HepG2 (cell line): ENCODE measurements around the gene EGR1. TPM values are rescaled to one million over a fixed set of nuclear protein-coding genes. Genes with fewer than 3 reads are reported as not detected.
A peak's percentile ranks its signal among the peaks of the same experiment; 100 is the strongest.

ENCODE experiments used
- ATF7 ChIP-seq, 2 experiments: fragments of 450-650 bp in 1 of 2; sonication (generic) in 1 of 2; formaldehyde crosslinking in 1 of 2; IDR thresholded peaks; 2 replicates each; pipeline versions ENCODE4 v1.4.0 to v1.6.1; 2016 to 2020; ENCODE audit warnings: antibody characterized with exemption in 1 of 2, mild to moderate bottlenecking in 1 of 2, missing genetic modification reagents in 1 of 2
- CHD4 ChIP-seq: fragments of 200-600 bp; sonication (generic); IDR thresholded peaks from 2 replicates; pipeline ENCODE4 v1.7.0; 2017; ENCODE audit warnings: mild to moderate bottlenecking, low read length, borderline replicate concordance
- E2F2 ChIP-seq: sonication (generic); formaldehyde crosslinking; IDR thresholded peaks from 2 replicates; pipeline ENCODE4 v1.4.0; 2020; ENCODE audit warnings: missing genetic modification reagents, borderline replicate concordance
- MED1 ChIP-seq: sonication (generic); formaldehyde crosslinking; IDR thresholded peaks from 2 replicates; pipeline ENCODE4 v1.4.0; 2020; ENCODE audit warnings: missing genetic modification reagents
- MLX ChIP-seq: IDR thresholded peaks from 2 replicates; pipeline ENCODE4 v1.6.1; 2016
- STAG1 ChIP-seq: sonication (generic); formaldehyde crosslinking; IDR thresholded peaks from 2 replicates; pipeline ENCODE4 v1.4.0; 2020; ENCODE audit warnings: missing genetic modification reagents
- THAP7 ChIP-seq: sonication (generic); formaldehyde crosslinking; IDR thresholded peaks from 2 replicates; pipeline ENCODE4 v1.8.1; 2023; ENCODE audit warnings: mild to moderate bottlenecking, missing genetic modification reagents
- ZBTB38 ChIP-seq: sonication (generic); formaldehyde crosslinking; IDR thresholded peaks from 2 replicates; pipeline ENCODE4 v1.5.1; 2020; ENCODE audit warnings: mild to moderate bottlenecking, missing genetic modification reagents
- ZBTB43 ChIP-seq: sonication (generic); formaldehyde crosslinking; conservative IDR thresholded peaks from 2 replicates; pipeline ENCODE4 v1.4.0; 2020; ENCODE audit warnings: missing genetic modification reagents
- ZFP36L1 ChIP-seq: sonication (generic); formaldehyde crosslinking; IDR thresholded peaks from 2 replicates; pipeline ENCODE4 v1.8.0; 2022; ENCODE audit warnings: mild to moderate bottlenecking, missing genetic modification reagents, moderate library complexity
- ZNF275 ChIP-seq: sonication (generic); formaldehyde crosslinking; IDR thresholded peaks from 2 replicates; pipeline ENCODE4 v1.8.0; 2022; ENCODE audit warnings: missing genetic modification reagents, mild to moderate bottlenecking, inconsistent platforms, borderline replicate concordance
- ZNF430 ChIP-seq: sonication (generic); formaldehyde crosslinking; IDR thresholded peaks from 2 replicates; pipeline ENCODE4 v1.9.0; 2021; ENCODE audit warnings: mild to moderate bottlenecking, missing genetic modification reagents
- ZNF431 ChIP-seq: sonication (generic); formaldehyde crosslinking; IDR thresholded peaks from 2 replicates; pipeline ENCODE4 v1.9.0; 2022; ENCODE audit warnings: missing genetic modification reagents, low read depth, mild to moderate bottlenecking, borderline replicate concordance
- ZNF547 ChIP-seq: sonication (generic); formaldehyde crosslinking; IDR thresholded peaks from 2 replicates; pipeline ENCODE4 v1.5.1; 2020; ENCODE audit warnings: mild to moderate bottlenecking, missing genetic modification reagents
- ZNF678 ChIP-seq: sonication (generic); formaldehyde crosslinking; IDR thresholded peaks from 2 replicates; pipeline ENCODE4 v1.4.0; 2020; ENCODE audit warnings: mild to moderate bottlenecking, missing genetic modification reagents
- polyA plus RNA-seq, 8 experiments: library from polyadenylated mRNA; depleted of rRNA in 3 of 8; stranded (reverse) in 7 of 8; unstranded in 1 of 8; fragments of >200 nt; fragmentation: Illumina TruSeq in 4 of 8; extraction: Trizol in 4 of 8; gene quantifications; 2 replicates each; pipeline versions ENCODE4 v1.2.1 to v1.2.3, GENCODE V29; 2011 to 2016; ENCODE audit warnings: low read depth in 4 of 8, missing spikeins in 1 of 8, mixed read lengths in 1 of 8; ENCODE audit not compliant: insufficient read depth in 1 of 8
- total RNA-seq, 5 experiments: library from RNA; depleted of rRNA; stranded (reverse); fragments of >200 nt; fragmentation: Illumina TruSeq; extraction: Trizol; gene quantifications; 2 replicates each; pipeline ENCODE4 v1.2.3, GENCODE V29; 2016; ENCODE audit warnings: low read depth in 1 of 5
- TF ChIP-seq, protein P1 (sequence below): sonication (generic); formaldehyde crosslinking; IDR thresholded peaks from 2 replicates; pipeline ENCODE4 v1.8.0; 2022; ENCODE audit warnings: mild to moderate bottlenecking, missing genetic modification reagents; ENCODE audit not compliant: insufficient replicate concordance
- TF ChIP-seq, protein P2 (sequence below): sonication (generic); formaldehyde crosslinking; IDR thresholded peaks from 2 replicates; pipeline ENCODE4 v1.4.0; 2020; ENCODE audit warnings: missing genetic modification reagents
- TF ChIP-seq, protein P3 (sequence below): IDR thresholded peaks from 2 replicates; pipeline ENCODE4 v1.6.1; 2016; ENCODE audit warnings: low read depth

EGR1 gene
- total and polyA plus RNA-seq, 2 of the 13 experiments (the other 11 are each of a cell fraction or from before 2014, with no cell fraction given), result 4.1 to 4.5 TPM

- TF ChIP-seq, protein P1, sequence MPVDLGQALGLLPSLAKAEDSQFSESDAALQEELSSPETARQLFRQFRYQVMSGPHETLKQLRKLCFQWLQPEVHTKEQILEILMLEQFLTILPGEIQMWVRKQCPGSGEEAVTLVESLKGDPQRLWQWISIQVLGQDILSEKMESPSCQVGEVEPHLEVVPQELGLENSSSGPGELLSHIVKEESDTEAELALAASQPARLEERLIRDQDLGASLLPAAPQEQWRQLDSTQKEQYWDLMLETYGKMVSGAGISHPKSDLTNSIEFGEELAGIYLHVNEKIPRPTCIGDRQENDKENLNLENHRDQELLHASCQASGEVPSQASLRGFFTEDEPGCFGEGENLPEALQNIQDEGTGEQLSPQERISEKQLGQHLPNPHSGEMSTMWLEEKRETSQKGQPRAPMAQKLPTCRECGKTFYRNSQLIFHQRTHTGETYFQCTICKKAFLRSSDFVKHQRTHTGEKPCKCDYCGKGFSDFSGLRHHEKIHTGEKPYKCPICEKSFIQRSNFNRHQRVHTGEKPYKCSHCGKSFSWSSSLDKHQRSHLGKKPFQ, result no peak
- TF ChIP-seq THAP7 (CRISPR knock-in tag) (no peak), ZNF431 (CRISPR knock-in tag) (peak; percentile 49; the same call in 1 of the 2 replicates), CHD4 (no peak), E2F2 (CRISPR knock-in tag) (no peak), ZNF547 (CRISPR knock-in tag) (0 out of 2 replicates have a peak, but pooled peaks have one; percentile 33), ATF7 (IDR thresholded peaks at IDR 0.05) (no peak), ATF7 (CRISPR knock-in tag; IDR thresholded peaks at IDR 0.05) (no peak), ZFP36L1 (CRISPR knock-in tag) (no peak), ZBTB43 (CRISPR knock-in tag) (no peak), MED1 (CRISPR knock-in tag) (no peak), ZNF275 (CRISPR knock-in tag) (no peak), ZBTB38 (CRISPR knock-in tag) (0 out of 2 replicates have a peak, but pooled peaks have one; percentile 50), MLX (CRISPR knock-in tag) (no peak), STAG1 (peak; percentile 94), ZNF430 (0 out of 2 replicates have a peak, but pooled peaks have one; percentile 41), ZNF678 (no peak)
- TF ChIP-seq, protein P2, sequence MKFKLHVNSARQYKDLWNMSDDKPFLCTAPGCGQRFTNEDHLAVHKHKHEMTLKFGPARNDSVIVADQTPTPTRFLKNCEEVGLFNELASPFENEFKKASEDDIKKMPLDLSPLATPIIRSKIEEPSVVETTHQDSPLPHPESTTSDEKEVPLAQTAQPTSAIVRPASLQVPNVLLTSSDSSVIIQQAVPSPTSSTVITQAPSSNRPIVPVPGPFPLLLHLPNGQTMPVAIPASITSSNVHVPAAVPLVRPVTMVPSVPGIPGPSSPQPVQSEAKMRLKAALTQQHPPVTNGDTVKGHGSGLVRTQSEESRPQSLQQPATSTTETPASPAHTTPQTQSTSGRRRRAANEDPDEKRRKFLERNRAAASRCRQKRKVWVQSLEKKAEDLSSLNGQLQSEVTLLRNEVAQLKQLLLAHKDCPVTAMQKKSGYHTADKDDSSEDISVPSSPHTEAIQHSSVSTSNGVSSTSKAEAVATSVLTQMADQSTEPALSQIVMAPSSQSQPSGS (CRISPR knock-in tag), result no peak
- TF ChIP-seq, protein P3, sequence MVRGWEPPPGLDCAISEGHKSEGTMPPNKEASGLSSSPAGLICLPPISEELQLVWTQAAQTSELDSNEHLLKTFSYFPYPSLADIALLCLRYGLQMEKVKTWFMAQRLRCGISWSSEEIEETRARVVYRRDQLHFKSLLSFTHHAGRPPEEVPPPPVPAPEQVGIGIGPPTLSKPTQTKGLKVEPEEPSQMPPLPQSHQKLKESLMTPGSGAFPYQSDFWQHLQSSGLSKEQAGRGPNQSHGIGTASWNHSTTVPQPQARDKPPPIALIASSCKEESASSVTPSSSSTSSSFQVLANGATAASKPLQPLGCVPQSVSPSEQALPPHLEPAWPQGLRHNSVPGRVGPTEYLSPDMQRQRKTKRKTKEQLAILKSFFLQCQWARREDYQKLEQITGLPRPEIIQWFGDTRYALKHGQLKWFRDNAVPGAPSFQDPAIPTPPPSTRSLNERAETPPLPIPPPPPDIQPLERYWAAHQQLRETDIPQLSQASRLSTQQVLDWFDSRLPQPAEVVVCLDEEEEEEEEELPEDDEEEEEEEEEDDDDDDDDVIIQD (CRISPR knock-in tag), result no peak
Measured at GRCh38 chr5:138449501-138450239, 15.6 kb upstream of the EGR1 start (continued).
